ENCODE data around the gene NAGS. TPM values are rescaled to one million over a fixed set of nuclear protein-coding genes. Genes with fewer than 3 reads are reported as not detected.
"Not testable (repeated sequence)": the region's sequence is repeated elsewhere in the genome, so short reads cannot be mapped to it uniquely, and the experiment has no call there.

NAGS gene
- total RNA-seq, 1 donor from 2014 or later, result 0.11 TPM

DNA sequence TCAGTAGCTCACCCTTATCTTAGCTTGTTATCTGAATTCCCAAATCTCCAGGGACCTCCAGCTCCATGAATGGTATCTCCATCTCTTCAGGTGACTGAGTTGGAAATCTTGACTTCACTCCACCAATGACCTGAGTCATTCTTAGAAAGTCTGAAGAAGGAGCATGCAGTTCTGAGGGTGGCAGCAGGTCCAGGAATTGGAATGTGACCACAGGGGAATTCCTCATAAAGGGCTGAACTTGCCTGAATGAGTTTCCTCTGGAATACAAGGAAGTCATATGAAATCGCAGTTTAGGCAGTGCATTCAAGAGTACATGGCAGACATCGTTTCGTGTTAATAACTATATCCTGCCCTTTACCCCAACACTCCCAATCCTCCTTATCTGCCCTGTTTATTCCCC lies 38.1 kb upstream of the NAGS start:
- DNase-seq, result no peak
- Histone ChIP-seq H3K4me3 (no peak overlapping the region), H3K9me3 (replicated peaks) (no peaks in the 10 kb centered on the region), H3K4me1 (no peaks in the 10 kb centered on the region), H3K27me3 (ENCODE audit: low read depth) (peaks cover 32% of the 10 kb centered on the region), H3K36me3 (no peaks in the 10 kb centered on the region), H3K27ac (replicated peaks) (no peak overlapping the region)
- TF ChIP-seq, protein P1, sequence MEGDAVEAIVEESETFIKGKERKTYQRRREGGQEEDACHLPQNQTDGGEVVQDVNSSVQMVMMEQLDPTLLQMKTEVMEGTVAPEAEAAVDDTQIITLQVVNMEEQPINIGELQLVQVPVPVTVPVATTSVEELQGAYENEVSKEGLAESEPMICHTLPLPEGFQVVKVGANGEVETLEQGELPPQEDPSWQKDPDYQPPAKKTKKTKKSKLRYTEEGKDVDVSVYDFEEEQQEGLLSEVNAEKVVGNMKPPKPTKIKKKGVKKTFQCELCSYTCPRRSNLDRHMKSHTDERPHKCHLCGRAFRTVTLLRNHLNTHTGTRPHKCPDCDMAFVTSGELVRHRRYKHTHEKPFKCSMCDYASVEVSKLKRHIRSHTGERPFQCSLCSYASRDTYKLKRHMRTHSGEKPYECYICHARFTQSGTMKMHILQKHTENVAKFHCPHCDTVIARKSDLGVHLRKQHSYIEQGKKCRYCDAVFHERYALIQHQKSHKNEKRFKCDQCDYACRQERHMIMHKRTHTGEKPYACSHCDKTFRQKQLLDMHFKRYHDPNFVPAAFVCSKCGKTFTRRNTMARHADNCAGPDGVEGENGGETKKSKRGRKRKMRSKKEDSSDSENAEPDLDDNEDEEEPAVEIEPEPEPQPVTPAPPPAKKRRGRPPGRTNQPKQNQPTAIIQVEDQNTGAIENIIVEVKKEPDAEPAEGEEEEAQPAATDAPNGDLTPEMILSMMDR (IDR thresholded peaks at IDR 0.05; ENCODE audit: borderline replicate concordance), result no peak
- intact Hi-C loops (cut with micrococcal nuclease), result no loop called here

DNA sequence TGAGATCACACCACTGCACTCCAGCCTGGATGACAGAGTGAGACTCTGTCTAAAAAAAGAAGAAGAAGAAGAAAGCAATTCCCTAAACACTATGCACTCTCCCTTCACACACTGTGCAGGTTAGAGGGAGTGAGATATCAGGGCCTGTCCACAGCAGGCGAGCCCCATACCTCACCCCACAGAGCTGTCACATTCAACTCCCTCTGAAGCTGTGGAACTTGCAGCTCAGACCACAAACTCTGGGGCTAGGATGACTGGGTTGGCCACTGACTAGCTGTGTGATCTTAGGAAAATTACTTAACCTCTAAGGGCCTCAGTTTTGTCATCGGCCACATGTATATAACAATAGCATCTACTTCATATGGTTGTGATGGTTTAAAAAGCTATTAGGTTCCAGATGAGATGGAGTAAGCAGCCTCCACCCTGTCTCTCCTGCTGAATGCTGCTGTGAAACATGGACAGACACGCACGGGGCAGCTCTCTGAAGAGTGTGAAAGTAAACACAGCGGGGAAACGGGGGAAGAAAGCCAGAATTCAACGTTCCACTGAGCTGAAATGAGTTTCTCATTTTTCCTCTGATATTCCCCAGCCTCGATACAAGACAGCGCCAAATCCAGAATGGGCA lies 37.1 kb upstream of the NAGS start:
- intact Hi-C loops (cut with micrococcal nuclease), result no loop called here
- no peak overlapping the region for H3K27ac ChIP-seq (replicated peaks)
- DNase-seq, result no peak
- no peak overlapping the region for H3K4me3 ChIP-seq
- H3K9me3 ChIP-seq (replicated peaks), result no peaks in the 10 kb centered on the region
- peaks cover 26% of the 10 kb centered on the region for H3K27me3 ChIP-seq (ENCODE audit: low read depth)
- TF ChIP-seq, protein P1 (IDR thresholded peaks at IDR 0.05; ENCODE audit: borderline replicate concordance), result no peak
- no peaks in the 10 kb centered on the region for H3K36me3 ChIP-seq
- no peaks in the 10 kb centered on the region for H3K4me1 ChIP-seq

DNA sequence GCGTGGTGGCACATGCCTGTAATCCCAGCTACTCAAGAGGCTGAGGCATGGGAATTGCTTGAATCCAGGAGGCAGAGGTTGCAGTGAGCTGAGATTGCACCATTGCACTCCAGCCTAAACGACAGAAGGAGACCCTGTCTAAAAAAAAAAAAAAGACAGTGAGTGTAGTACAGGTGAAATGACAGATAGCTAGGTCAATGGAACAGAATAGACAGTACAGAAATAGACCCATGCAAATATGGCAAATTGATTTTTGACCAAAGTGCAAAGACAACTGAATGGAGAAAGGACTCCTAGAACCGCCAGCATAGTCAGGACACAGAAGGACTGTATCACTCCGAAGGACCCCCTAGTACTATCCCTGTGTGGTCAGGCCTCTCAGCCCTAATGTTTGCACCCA lies 34.1 kb upstream of the NAGS start:
- intact Hi-C loops (cut with micrococcal nuclease), result no loop called here
- TF ChIP-seq, protein P1 (IDR thresholded peaks at IDR 0.05; ENCODE audit: borderline replicate concordance), result no peak
- no peaks in the 10 kb centered on the region for H3K9me3 ChIP-seq (replicated peaks)
- H3K4me3 ChIP-seq, result no peak overlapping the region
- no peak overlapping the region for H3K27ac ChIP-seq (replicated peaks)
- H3K36me3 ChIP-seq, result no peaks in the 10 kb centered on the region
- H3K27me3 ChIP-seq (ENCODE audit: low read depth), result peaks cover 28% of the 10 kb centered on the region
- DNase-seq, result no peak
- H3K4me1 ChIP-seq, result no peaks in the 10 kb centered on the region

DNA sequence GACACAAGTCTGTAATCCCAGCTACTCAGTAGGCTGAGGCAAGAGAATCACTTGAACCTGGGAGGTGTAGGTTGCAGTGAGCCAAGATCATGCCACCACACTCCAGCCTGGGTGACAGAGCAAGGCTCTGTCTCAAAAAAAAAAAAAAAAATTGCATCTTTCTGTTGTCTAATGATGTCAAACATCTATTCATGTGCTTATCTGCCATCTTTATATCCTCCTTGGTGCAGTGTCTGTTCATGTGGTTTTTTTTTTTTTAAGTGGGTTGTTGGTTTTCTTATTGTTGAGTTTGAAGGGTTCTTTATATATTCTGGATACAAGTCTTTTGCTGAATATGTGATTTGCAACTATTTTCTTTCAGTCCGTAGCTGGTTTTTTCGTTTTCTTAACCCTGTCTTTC lies 33.0 kb upstream of the NAGS start:
- H3K27ac ChIP-seq (replicated peaks); DNase-seq; H3K4me1 ChIP-seq; H3K9me3 ChIP-seq (replicated peaks); H3K4me3 ChIP-seq; H3K36me3 ChIP-seq; intact Hi-C loops (cut with micrococcal nuclease): not testable (repeated sequence)
- H3K27me3 ChIP-seq (ENCODE audit: low read depth), result peaks cover 28% of the 10 kb centered on the region

DNA sequence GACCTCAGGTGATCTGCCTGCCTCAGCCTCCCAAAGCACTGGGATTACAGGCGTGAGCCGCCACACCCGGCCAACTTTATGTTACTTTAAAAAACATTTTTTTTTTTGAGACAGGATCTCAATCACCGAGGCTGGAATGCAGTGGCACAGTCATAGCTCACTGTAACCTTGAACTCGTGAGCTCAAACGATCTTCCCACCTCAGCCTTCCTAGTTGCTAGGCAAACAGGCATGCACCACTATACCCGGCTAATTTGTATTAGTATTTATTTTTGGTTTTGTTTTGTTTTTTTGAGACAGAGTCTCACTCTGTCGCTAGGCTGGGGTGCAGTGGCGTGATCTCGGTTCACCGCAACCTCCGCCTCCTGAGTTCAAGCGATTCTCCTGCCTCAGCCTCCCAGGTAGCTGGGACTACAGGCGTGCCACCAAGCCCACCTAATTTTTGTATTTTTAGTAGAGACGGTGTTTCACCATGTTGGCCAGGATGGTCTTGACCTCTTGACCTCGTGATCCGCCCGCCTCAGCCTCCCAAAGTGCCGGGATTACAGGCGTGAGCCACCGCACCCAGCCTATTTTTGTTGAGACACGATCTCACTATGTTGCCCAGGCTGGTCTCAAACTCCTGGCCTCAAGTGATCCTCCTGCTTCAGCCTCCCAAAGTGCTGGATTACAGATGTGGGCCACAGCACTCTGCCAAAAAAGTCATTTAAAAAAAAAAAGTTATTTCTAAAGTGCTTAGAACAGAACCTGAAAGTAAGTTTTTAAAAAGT lies 31.8 kb upstream of the NAGS start:
- H3K9me3 ChIP-seq (replicated peaks); DNase-seq; H3K27ac ChIP-seq (replicated peaks); H3K36me3 ChIP-seq; H3K4me3 ChIP-seq; H3K4me1 ChIP-seq; intact Hi-C loops (cut with micrococcal nuclease): not testable (repeated sequence)
- H3K27me3 ChIP-seq (ENCODE audit: low read depth), result peaks cover 36% of the 10 kb centered on the region

DNA sequence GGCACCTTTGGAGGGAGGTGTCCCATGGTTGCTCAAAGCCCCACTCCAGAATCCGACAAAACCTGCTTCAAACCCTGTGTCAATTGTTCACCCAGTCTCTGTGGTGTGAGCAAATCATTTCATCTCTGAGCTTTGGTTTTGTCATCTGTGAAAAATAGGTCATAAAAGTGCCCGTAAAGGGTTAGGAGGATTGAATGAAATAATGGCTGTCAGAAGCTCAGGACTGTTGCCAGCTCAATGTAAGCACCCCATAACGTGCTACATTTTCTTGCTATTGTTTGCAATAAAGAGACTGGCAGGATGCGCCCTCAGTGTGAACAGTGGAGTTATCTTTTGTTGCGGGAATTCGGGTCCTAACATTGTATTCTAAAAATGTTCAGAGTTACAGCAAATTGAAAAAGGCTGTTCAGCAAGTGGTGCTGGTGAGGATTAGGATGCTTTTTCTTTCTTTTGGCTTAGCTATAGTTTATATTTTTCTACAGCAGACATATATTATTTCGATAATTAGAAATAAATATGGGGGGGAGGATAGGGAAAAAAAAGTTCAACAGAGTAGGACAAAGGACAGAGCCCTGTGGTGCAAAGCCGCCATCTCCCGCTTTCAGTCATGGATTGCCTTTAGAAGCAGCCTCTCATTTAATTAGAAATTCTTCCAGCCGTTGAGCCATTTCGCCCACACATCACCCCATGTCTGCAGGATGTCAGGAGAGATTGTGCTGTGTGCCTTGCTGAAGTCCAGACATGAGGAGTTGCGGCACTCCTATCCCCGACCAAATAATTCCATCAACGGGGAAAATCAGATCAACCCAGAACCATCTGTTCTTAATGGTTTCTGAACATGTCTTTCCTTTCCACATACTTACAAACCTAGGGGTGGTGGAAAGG lies 29.8 kb upstream of the NAGS start:
- Histone ChIP-seq H3K4me1 (no peaks in the 10 kb centered on the region), H3K4me3 (no peak overlapping the region), H3K9me3 (replicated peaks) (no peaks in the 10 kb centered on the region), H3K36me3 (no peaks in the 10 kb centered on the region), H3K27me3 (ENCODE audit: low read depth) (peaks cover 34% of the 10 kb centered on the region), H3K27ac (replicated peaks) (no peak overlapping the region)
- TF ChIP-seq, protein P1 (IDR thresholded peaks at IDR 0.05; ENCODE audit: borderline replicate concordance), result no peak
- DNase-seq, result no peak
- intact Hi-C loops (cut with micrococcal nuclease), result no loop called here

Data from left ventricle myocardium inferior (tissue), 1 donor.